ENCODE measurements around the gene BRD3. TPM values are rescaled to one million over a fixed set of nuclear protein-coding genes. Genes with fewer than 3 reads are reported as not detected.

BRD3 gene
- total RNA-seq, 1 experiment from 2014 or later, result 108 TPM

- no peak overlapping the region for H3K4me3 Mint-ChIP-seq
- POLR2A ChIA-PET, result interaction anchor here (0.7 kb wide), 1 partner anchor 162 kb away, joined by 5 read pairs; no protein-coding TSS in a partner anchor
- no peaks in the 10 kb centered on the region for H3K36me3 Mint-ChIP-seq
- H3K27ac Mint-ChIP-seq, result peak overlapping the region; percentile 85
- DNase-seq (ENCODE audit: low spot score), result peak; percentile 9
- TF ChIP-seq ZBTB21 (CRISPR knock-in tag; IDR thresholded peaks at IDR 0.05; ENCODE audit: borderline replicate concordance), result no peak
- no peaks in the 10 kb centered on the region for H3K9me3 Mint-ChIP-seq
- no peaks in the 10 kb centered on the region for H3K27me3 Mint-ChIP-seq (ENCODE audit: low read depth)
- no peak for ATAC-seq
- CTCF ChIA-PET, result no interaction called here
- H3K4me1 Mint-ChIP-seq, result peaks cover 24% of the 10 kb centered on the region
Measured at GRCh38 chr9:133982971-133983720, 84.7 kb downstream of the BRD3 start.

GRCh38 chr9:133981958-133982681 lies 85.7 kb downstream of the BRD3 start:
- Mint-ChIP-seq H3K4me1 (peaks cover 22% of the 10 kb centered on the region), H3K9me3 (no peaks in the 10 kb centered on the region), H3K36me3 (no peaks in the 10 kb centered on the region), H3K4me3 (no peak overlapping the region), H3K27me3 (ENCODE audit: low read depth) (no peaks in the 10 kb centered on the region), H3K27ac (no peak overlapping the region)
- no peak for TF ChIP-seq ZNF317 (CRISPR knock-in tag; IDR thresholded peaks at IDR 0.05; ENCODE audit: borderline replicate concordance, low read depth)
- DNase-seq (ENCODE audit: low spot score) (peak; percentile 11), ATAC-seq (no peak; the same call in 1 of the 2 replicates)
- POLR2A ChIA-PET, result no interaction called here
- CTCF ChIA-PET, result interaction anchor here (1.9 kb wide), 1 partner anchor 239 kb away, joined by 6 read pairs; no protein-coding TSS in a partner anchor

GRCh38 chr9:133981589-133981957 lies 86.3 kb downstream of the BRD3 start:
- TF ChIP-seq NFE2L1 (CRISPR knock-in tag; IDR thresholded peaks at IDR 0.05), result no peak
- no peaks in the 10 kb centered on the region for H3K27me3 Mint-ChIP-seq (ENCODE audit: low read depth)
- DNase-seq (ENCODE audit: low spot score) (no peak), ATAC-seq (no peak)
- no peaks in the 10 kb centered on the region for H3K9me3 Mint-ChIP-seq
- peaks cover 19% of the 10 kb centered on the region for H3K4me1 Mint-ChIP-seq
- no peaks in the 10 kb centered on the region for H3K36me3 Mint-ChIP-seq
- ChIA-PET CTCF (interaction anchor here (1.5 to 1.9 kb wide), 2 partner anchors 25 to 239 kb away, joined by 4 to 6 read pairs; no protein-coding TSS in a partner anchor), POLR2A (interaction anchor here (1.1 kb wide), 1 partner anchor 26 kb away, joined by 3 read pairs; no protein-coding TSS in a partner anchor)
- H3K27ac Mint-ChIP-seq, result no peak overlapping the region
- H3K4me3 Mint-ChIP-seq, result no peak overlapping the region

- CTCF ChIA-PET, result interaction anchor here (0.6 to 1.9 kb wide), 4 partner anchors 25 to 388 kb away, joined by 3 to 6 read pairs (median 4); no protein-coding TSS in a partner anchor
- no peak for TF ChIP-seq NR1H2 (CRISPR knock-in tag; IDR thresholded peaks at IDR 0.05)
- DNase-seq (ENCODE audit: low spot score) (peak; percentile 8), ATAC-seq (no peak)
- Mint-ChIP-seq H3K4me3 (no peak overlapping the region), H3K36me3 (no peaks in the 10 kb centered on the region), H3K27me3 (ENCODE audit: low read depth) (no peaks in the 10 kb centered on the region), H3K4me1 (peaks cover 13% of the 10 kb centered on the region), H3K9me3 (no peaks in the 10 kb centered on the region), H3K27ac (peak overlapping the region; percentile 24)
- POLR2A ChIA-PET, result interaction anchor here (1.1 kb wide), 1 partner anchor 26 kb away, joined by 3 read pairs; no protein-coding TSS in a partner anchor
Measured at GRCh38 chr9:133980864-133981588, 86.8 kb downstream of the BRD3 start.

Other genes starting within 250 kb of the BRD3 start
- 31.1 to 39.7 TPM (median 34.9 TPM) in 3 replicates for gene VAV2, start 75.7 kb downstream of the BRD3 start, total RNA-seq (2021)
- 16.2 to 16.9 TPM (median 16.6 TPM) in 3 replicates for gene BRD3OS, start 42.5 kb downstream of the BRD3 start, total RNA-seq (2021)
- 54.2 to 62.5 TPM (median 56.5 TPM) in 3 replicates for gene WDR5, start 68.1 kb upstream of the BRD3 start, total RNA-seq (2021)
- gene RNU6ATAC, start 96.5 kb upstream of the BRD3 start, total RNA-seq (2021), result 87.0 to 124 TPM (median 117 TPM) in 3 replicates